ENCODE data around the gene DNAJC11.

GRCh38 chr1:6723621-6724428, 22.2 kb upstream of the DNAJC11 start:
- TF ChIP-seq GATA3 (IDR thresholded peaks at IDR 0.05; ENCODE audit: low read depth, low read length) (no peak), GATA2 (IDR thresholded peaks at IDR 0.05; ENCODE audit: low read depth, low read length) (no peak)

Measured in SH-SY5Y (cell line).